Activated T-helper 2 cell treated with anti-CD3 and anti-CD28 coated beads, Interferon-gamma antibody, Interleukin-2, Interleukin-4, amounts not matched to agents 10 μg/mL and 5 μg/mL and 100 μg/mL, durations not matched to agents 14 hours and 24 hours and 36 hours (primary cell): ENCODE results near the gene SIGLEC11. TPM values are rescaled to one million over a fixed set of nuclear protein-coding genes. Genes with fewer than 3 reads are reported as not detected.
"Not testable (repeated sequence)": the region's sequence is repeated elsewhere in the genome, so short reads cannot be mapped to it uniquely, and the experiment has no call there.

Experiments used
- DNase-seq: peaks from one replicate; pipeline ENCODE4 v3.0.0; 2021; ENCODE audit warnings: low spot score
- H3K27ac Mint-ChIP-seq: one replicate; pipeline ENCODE4 v1.8.0; 2021; ENCODE audit warnings: mixed read lengths
- H3K27me3 Mint-ChIP-seq: one replicate; pipeline ENCODE4 v1.8.0; 2021; ENCODE audit warnings: low read depth, mixed read lengths
- H3K36me3 Mint-ChIP-seq: one replicate; pipeline ENCODE4 v1.8.0; 2021; ENCODE audit warnings: low read depth, mixed read lengths
- H3K4me1 Mint-ChIP-seq: one replicate; pipeline ENCODE4 v1.8.0; 2021; ENCODE audit warnings: low read depth, mixed read lengths
- H3K4me3 Mint-ChIP-seq: one replicate; pipeline ENCODE4 v1.8.0; 2021; ENCODE audit warnings: low read depth, mild to moderate bottlenecking, moderate library complexity, mixed read lengths
- H3K9me3 Mint-ChIP-seq: one replicate; pipeline ENCODE4 v1.8.0; 2021; ENCODE audit warnings: mixed read lengths
- intact Hi-C: fragments of 100-400 bp; cut with micrococcal nuclease; formaldehyde crosslinking; loops from one replicate; pipeline ENCODE4 v1.15.1; 2023
- total RNA-seq: library from RNA; stranded (reverse); gene quantifications from 2 replicates; pipeline ENCODE4 v1.2.3, GENCODE V29; 2022

The SIGLEC11 gene
- total RNA-seq, 1 donor from 2014 or later, result not detected

DNA sequence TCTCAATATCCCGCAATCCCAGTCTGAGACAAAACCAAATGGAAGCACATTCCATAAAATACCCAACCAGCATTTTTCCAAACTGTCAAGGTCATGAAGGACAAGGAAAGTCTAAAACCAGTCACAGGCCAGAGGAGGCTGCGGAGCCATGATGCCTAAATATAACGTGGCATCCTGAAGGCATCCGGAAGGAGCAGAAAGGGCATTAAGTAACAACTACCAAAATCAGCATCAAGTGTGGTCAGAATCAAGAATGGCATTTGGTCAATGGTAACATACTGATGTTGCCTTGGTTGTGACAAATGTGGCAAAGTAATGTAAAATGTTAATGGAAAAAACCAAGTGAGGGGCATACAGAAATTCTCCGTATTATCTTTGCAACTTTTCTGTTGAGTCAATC is 35.5 kb downstream of the SIGLEC11 start:
- DNase-seq, result no peak
- Mint-ChIP-seq H3K27ac (peak overlapping the region; percentile 28), H3K36me3 (peaks cover 84% of the 10 kb centered on the region), H3K4me3 (no peak overlapping the region), H3K4me1 (peaks cover 37% of the 10 kb centered on the region), H3K27me3 (no peaks in the 10 kb centered on the region), H3K9me3 (no peaks in the 10 kb centered on the region)
- intact Hi-C loops, result no loop called here

DNA sequence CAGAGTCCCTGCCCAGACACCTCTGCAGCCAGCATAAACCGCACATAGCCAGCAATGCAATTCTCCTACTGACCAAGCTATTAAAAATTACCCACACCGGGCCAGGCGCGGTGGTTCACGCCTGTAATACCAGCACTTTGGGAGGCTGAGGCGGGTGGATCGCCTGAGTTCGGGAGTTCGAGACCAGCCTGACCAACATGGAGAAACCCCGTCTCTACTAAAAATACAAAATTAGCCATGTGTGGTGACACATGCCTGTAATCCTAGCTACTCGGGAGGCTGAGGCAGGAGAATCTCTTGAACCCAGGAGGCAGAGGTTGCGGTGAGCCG is 36.1 kb downstream of the SIGLEC11 start:
- peaks cover 33% of the 10 kb centered on the region for H3K4me1 Mint-ChIP-seq
- H3K9me3 Mint-ChIP-seq, H3K27ac Mint-ChIP-seq, intact Hi-C loops, H3K4me3 Mint-ChIP-seq, DNase-seq, H3K27me3 Mint-ChIP-seq: not testable (repeated sequence)
- H3K36me3 Mint-ChIP-seq, result peaks cover 84% of the 10 kb centered on the region

DNA sequence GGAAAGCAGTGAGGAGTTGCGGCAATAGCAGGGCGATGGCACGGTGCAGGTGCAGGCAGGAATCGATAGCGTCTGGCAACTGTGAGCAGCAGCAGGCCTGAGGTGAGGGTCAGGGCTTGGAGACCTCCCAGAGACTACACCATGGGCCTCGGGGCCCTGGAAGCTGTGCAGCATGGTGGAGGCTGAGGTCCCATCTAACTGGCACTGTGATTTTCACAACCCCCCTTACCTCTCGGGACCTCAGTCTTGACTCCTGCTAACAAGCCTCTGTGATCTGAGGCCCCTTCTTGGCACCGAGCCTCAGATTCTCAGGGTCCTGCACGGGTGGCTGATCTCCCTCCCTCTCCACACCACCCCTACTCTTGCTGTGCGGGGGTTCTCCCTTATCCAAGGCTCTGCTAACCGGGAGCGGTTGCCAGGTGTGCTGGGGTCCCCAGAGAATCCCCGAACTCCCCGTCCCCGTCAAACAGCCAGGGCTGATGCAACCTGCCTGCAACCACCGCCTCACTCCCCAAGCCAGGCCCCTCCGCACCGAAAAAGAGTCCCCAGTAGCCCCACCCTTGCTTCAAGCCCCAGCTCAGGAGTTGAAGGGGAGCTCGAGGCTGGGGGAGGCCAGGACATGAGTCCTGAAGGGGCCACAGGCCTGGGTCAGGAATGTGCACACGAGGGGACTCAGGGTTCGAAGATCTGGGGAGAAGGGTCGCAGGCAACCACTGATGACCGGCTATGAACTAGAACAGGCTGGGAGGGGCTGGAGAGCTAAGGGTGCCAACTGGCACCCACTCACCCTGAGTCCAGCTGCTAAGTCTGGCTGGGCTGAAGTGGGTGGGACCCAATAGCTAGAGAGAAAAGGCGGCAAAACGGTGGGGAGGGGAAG is 36.7 kb downstream of the SIGLEC11 start:
- Mint-ChIP-seq H3K4me1 (peaks cover 37% of the 10 kb centered on the region), H3K27me3 (no peaks in the 10 kb centered on the region), H3K4me3 (no peak overlapping the region)

DNA sequence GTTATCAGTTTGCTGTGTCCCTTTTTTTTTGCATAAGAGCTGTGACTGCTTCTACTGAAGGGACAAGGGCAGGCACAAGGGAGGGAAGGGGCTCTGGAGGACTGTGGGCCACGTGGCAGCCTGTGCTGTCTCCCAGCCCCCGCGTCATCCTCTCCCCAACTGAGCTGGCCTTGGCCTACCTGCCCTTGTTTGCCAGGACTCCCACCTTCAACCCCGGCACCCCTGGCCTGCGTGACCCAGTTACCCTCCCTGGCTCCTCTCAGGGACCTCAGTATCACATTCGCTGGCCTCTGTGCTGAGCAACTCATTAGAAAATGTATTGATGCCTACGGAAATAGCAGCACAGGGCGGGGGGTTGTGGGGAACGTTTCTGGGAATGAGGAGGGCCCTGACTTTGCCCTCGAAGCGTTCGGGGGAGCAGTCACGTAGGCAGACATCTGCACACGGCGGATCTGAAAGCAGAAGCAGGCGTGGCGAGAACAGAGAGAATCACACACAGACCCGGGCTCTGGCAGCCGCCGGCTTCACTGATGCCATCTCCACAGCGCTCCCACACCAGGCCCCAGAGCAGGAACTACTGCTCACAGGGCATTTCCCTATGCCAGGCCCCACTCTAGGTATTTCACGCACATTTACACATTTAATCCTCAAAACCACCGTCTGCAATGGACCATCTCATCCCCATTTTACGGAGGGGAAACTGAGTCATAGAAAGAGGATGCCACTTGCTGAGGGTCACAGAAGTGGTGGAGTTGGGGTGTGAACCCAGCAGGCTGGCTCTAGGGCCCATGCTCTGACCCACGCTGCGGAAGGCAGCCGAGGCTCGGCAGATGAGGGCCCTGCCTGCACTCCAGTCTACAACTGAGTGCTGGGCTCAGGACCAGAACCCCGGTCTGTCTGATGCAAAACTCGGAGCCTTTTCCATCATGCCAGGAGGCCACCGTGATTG is 37.6 kb downstream of the SIGLEC11 start:
- no peak for DNase-seq
- Mint-ChIP-seq H3K27ac (no peak overlapping the region), H3K4me3 (no peak overlapping the region), H3K27me3 (no peaks in the 10 kb centered on the region), H3K4me1 (peaks cover 37% of the 10 kb centered on the region), H3K9me3 (no peaks in the 10 kb centered on the region), H3K36me3 (peaks cover 83% of the 10 kb centered on the region)
- intact Hi-C loops, result no loop called here

More for the DNA sequence above, 36.7 kb downstream of the SIGLEC11 start:
- DNase-seq, result no peak
- H3K9me3 Mint-ChIP-seq, result no peaks in the 10 kb centered on the region
- intact Hi-C loops, result no loop called here
- H3K36me3 Mint-ChIP-seq, result peaks cover 86% of the 10 kb centered on the region
- H3K27ac Mint-ChIP-seq, result no peak overlapping the region

DNA sequence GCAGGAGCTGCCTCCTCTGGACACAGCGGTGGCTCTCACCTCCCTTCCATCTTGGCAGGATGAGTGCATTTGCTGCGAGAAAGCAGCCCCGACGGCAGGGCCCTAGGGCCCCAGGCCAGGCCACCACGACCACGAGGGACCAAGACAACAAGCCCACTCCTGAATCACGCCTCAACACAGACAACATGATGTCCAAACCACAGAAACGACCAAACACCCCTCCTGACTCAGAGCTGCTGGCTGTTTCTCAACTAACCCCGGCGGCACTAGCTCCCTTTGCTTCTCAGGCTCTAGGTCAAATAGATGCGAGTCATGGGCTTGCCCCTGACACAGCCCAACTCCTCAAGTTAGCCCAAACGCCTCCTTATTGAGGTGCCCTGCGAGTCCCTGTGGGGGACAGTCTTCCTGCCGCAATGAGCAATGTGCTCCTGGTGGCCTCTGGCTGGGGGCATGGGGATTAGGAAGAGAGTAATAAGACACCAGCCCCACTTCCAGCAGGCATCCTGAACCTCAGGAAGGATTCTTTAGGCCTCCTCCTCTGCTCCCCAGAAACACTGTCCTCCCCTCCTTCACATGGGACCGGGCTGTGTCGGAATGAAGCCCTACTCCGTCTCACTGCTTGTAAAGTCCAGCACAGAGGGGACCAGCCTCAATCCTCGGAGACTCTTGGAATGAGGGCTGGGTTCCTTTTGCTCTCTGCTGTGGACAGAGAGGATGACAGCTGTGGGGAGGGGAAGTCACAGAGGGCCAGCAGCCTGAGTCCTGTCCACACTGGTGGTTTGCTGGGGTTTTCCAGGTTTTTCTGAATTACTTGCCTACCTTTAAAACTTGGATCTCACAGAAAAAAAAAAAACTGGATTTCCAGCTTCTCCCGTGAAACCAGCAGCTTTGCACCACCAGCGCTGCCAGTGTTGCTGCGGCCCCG is 38.8 kb downstream of the SIGLEC11 start:
- peaks cover 28% of the 10 kb centered on the region for H3K4me1 Mint-ChIP-seq
- H3K4me3 Mint-ChIP-seq, result no peak overlapping the region
- peak overlapping the region; percentile 65 for H3K27ac Mint-ChIP-seq
- DNase-seq, result no peak
- intact Hi-C loops, result no loop called here
- peaks cover 84% of the 10 kb centered on the region for H3K36me3 Mint-ChIP-seq
- no peaks in the 10 kb centered on the region for H3K27me3 Mint-ChIP-seq
- H3K9me3 Mint-ChIP-seq, result no peaks in the 10 kb centered on the region

DNA sequence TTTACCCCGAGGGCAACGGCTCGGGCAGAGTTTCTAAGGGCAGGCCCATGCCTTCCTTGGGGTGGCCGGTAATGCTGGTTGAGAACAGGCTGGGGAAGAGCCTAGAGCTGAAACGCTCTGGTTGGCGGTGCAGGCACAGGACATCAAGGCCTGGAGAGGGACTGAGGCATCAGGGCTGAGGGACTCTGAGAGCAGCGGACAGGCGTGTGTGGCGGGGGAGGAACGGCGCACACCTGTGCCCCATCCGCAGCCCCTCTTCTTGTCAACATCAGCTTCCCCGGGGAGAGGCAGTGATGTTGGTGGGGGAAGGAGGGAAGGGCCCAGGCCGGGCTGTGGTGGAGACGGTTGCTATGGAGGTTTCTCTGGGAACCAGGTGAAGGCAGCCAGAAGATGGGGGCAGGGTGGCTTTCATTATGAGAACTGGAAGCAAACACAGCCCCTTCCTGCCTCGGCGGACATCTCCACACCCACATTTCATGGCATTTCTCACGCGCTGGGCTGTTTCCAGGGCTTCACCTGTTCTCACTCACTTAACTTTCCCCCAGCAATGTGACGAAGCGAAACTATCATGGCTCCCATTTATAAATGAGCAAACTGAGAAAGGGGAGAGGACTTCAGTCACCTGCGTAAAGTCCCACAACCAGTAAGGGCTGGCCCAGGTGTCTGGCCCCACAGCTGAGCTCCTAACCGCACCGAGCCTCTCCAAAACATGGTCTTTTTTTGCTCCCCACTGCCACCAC is 40.2 kb downstream of the SIGLEC11 start:
- no peak for DNase-seq
- Mint-ChIP-seq H3K27me3 (no peaks in the 10 kb centered on the region), H3K36me3 (peaks cover 83% of the 10 kb centered on the region), H3K4me1 (peaks cover 26% of the 10 kb centered on the region), H3K27ac (no peak overlapping the region), H3K9me3 (no peaks in the 10 kb centered on the region), H3K4me3 (no peak overlapping the region)
- intact Hi-C loops, result no loop called here

DNA sequence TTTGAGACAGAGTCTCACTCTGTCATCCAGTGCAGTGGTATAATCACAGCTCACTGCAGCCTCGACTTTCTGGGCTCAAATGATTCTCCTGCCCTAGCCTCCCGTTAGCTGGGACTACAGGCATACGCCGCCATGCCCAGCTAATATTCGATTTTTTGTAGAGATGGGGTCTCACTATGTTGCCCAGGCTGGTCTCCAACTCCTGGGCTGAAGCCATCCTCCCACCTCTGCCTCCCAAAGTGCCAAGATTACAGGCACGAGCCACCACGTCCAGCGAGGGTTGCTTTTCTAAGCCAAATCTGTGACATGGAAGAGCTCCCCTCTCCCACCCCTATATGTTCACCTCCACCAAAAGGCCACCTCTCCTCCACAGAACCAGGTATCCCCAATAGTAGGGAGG is 42.9 kb downstream of the SIGLEC11 start:
- no peaks in the 10 kb centered on the region for H3K9me3 Mint-ChIP-seq
- H3K4me1 Mint-ChIP-seq, result peaks cover 35% of the 10 kb centered on the region
- DNase-seq, result no peak
- no peaks in the 10 kb centered on the region for H3K27me3 Mint-ChIP-seq
- H3K4me3 Mint-ChIP-seq, result no peak overlapping the region
- peaks cover 82% of the 10 kb centered on the region for H3K36me3 Mint-ChIP-seq
- intact Hi-C loops, result no loop called here
- H3K27ac Mint-ChIP-seq, result no peak overlapping the region

DNA sequence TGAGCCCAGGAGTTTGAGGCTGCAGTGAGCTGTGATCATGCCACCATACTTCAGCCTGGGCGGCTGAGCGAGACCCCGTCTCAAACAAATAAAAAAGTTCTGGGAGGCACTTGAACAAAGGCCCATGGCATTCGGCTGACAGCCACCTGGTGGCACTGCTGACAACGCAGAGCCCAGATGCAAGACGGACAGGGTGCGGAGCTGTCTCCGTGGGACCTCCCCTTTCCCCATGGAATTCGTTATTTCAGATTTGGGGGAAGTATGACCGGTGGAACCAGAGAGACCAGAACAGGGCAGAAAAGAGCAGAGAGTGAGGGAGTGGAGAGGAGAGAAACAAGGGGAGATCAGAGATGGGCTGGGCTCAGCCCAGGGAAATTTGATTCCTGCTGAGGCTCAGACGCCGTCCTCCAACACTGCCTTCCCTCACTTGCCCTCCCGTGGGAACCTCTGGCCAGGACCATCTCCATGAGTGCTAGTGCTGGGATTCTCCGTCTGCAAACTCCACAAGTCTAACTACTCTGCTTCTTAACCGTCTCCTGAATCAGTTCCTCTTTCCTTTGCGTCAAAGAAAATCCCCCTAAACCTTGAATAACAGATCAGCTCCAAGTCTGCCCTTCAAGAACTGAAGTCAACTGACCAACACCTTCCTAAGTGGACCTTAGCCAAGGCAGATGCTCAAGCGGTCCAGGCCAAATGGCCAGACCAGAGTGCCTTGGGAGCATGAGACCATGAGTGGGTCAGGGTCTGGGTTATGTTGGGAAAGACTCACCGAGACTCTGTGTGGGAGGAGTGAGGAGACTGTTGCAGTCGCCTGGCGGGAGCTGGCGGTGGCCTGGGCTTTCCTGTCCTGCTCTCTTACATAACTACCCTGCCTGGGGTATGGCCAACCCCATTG is 43.9 kb downstream of the SIGLEC11 start:
- Mint-ChIP-seq H3K27ac (peak overlapping the region; percentile 26), H3K4me3 (no peak overlapping the region)

DNA sequence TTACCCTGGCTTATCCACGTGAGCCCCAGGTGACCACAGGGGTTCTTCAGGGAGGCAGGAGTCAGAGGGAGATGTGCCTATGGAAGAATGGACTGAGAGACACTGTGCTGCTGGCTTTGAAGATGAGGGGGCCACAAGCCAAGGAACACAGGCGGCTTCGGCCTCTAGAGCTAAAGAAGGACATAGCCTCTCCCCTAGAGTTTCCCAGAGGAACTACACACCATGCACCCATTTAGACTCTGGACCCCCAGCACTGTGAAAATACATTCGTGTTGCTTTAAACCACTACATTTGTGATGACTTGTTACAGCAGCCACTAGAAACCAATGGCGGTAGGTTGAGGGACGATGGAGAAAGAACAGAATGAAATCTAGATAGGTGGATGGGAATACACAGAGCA is 45.7 kb downstream of the SIGLEC11 start:
- intact Hi-C loops, result no loop called here

More for the DNA sequence above, 43.9 kb downstream of the SIGLEC11 start:
- intact Hi-C loops, result no loop called here
- peaks cover 81% of the 10 kb centered on the region for H3K36me3 Mint-ChIP-seq
- no peak for DNase-seq
- H3K9me3 Mint-ChIP-seq, result no peaks in the 10 kb centered on the region
- peaks cover 36% of the 10 kb centered on the region for H3K4me1 Mint-ChIP-seq
- H3K27me3 Mint-ChIP-seq, result no peaks in the 10 kb centered on the region

DNA sequence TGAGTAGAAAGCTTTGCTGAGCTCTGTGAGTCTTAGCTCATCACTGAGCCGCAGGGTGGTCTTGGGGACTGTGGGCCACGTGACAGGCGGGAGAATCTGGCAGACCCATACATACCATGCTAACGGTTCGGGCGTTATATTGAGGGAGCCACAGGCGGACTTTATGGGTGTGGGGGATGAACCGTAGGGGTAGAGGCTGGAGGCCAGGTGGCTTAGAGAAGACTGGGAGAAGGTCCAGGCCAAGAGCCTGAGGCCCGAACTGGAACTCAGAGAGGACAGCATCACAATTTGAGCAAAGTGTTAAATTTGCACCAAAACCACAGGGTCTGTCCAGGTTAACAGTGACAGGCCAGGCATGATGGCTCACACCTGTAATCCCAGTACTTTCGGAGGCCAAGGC is 47.3 kb downstream of the SIGLEC11 start:
- H3K9me3 Mint-ChIP-seq, result no peaks in the 10 kb centered on the region
- peaks cover 36% of the 10 kb centered on the region for H3K4me1 Mint-ChIP-seq
- H3K27me3 Mint-ChIP-seq, result no peaks in the 10 kb centered on the region
- H3K27ac Mint-ChIP-seq, result no peak overlapping the region
- peaks cover 78% of the 10 kb centered on the region for H3K36me3 Mint-ChIP-seq
- intact Hi-C loops, result no loop called here
- no peak for DNase-seq
- H3K4me3 Mint-ChIP-seq, result no peak overlapping the region

More for the DNA sequence above, 45.7 kb downstream of the SIGLEC11 start:
- Mint-ChIP-seq H3K36me3 (peaks cover 74% of the 10 kb centered on the region), H3K9me3 (no peaks in the 10 kb centered on the region), H3K27me3 (no peaks in the 10 kb centered on the region), H3K27ac (peak overlapping the region; percentile 54), H3K4me3 (no peak overlapping the region), H3K4me1 (peaks cover 38% of the 10 kb centered on the region)
- DNase-seq, result no peak
